ENCODE results near the gene WFDC10B.
A peak's percentile ranks its signal among the peaks of the same experiment; 100 is the strongest.
"Not testable (repeated sequence)": the region's sequence is repeated elsewhere in the genome, so short reads cannot be mapped to it uniquely, and the experiment has no call there.

WFDC10B gene

DNA sequence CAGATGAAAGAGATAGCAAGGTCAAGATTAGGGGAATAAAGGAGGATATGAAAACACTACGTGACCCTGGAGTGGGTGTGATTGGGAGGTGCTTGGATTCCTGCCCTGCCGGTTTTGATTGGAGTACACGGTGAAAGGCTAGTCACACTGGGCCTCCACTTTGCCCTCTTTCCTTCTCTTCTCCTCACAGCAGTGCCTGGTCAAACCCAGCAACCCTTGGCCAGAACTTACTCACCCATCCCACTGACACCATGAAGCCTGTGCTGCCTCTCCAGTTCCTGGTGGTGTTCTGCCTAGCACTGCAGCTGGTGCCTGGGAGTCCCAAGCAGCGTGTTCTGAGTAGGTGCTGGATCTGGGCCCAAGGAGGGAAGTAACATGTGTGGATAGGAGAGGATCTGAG is 2.9 kb downstream of the WFDC10B start, which contains the start of gene WFDC13:
TSS of gene WFDC13 (plus strand) at position 166 of the 400 bp plus-strand sequence. CDS start at position 252, 86 bp downstream.
- 68% methylated on average over 4 of the region's 4 CpGs for WGBS
- Histone ChIP-seq H3K4ac (ENCODE audit: low read depth in 1 of 2, low read length in 2 of 2) (no peak within 1 kb of the TSS), H2AK5ac (ENCODE audit: low read length, severe bottlenecking) (no peak within 1 kb of the TSS), H2BK12ac (ENCODE audit: low read length in 2 of 2) (no peak within 1 kb of the TSS), H3K36me3 (ENCODE audit: control insufficient read depth in 1 of 2, insufficient read depth in 2 of 2, low read depth in 1 of 2, low read length in 2 of 2) (no peaks in the 10 kb centered on the region), H3K4me2 (ENCODE audit: low read length, poor library complexity, severe bottlenecking) (no peak within 1 kb of the TSS), H3K14ac (ENCODE audit: low read length in 2 of 2) (no peak within 1 kb of the TSS), H3K9me3 (ENCODE audit: control insufficient read depth, low read length) (no peaks in the 10 kb centered on the region), H3K79me1 (replicated peaks; ENCODE audit: low read length, poor library complexity, severe bottlenecking) (no peaks in the 10 kb centered on the region), H3K27me3 (ENCODE audit: control insufficient read depth in 1 of 2, insufficient read depth in 1 of 2, low read length in 2 of 2) (no peaks in the 10 kb centered on the region), H3K23ac (ENCODE audit: low read length in 2 of 2) (peak within 1 kb of the TSS in 1 of 2 experiments; percentile 14), H2AFZ (ENCODE audit: low read depth, low read length) (no peak within 1 kb of the TSS), H2BK120ac (ENCODE audit: low read depth, low read length) (no peak within 1 kb of the TSS), H3K4me3 (ENCODE audit: insufficient read depth in 1 of 2, low read depth in 1 of 2, low read length in 2 of 2) (no peak within 1 kb of the TSS), H4K91ac (ENCODE audit: low read length) (no peak within 1 kb of the TSS), H3K18ac (ENCODE audit: low read depth in 1 of 2, low read length in 2 of 2) (no peak within 1 kb of the TSS), H3K27ac (ENCODE audit: low read length, poor library complexity, severe bottlenecking) (no peak within 1 kb of the TSS), H2BK5ac (ENCODE audit: low read depth, low read length, poor library complexity, severe bottlenecking) (no peak within 1 kb of the TSS), H4K8ac (ENCODE audit: low read length) (no peak within 1 kb of the TSS), H2BK15ac (ENCODE audit: low read depth, poor library complexity, severe bottlenecking) (no peak within 1 kb of the TSS), H3K9ac (ENCODE audit: low read length) (no peak within 1 kb of the TSS), H3K4me1 (ENCODE audit: control insufficient read depth, insufficient read depth, low read depth, low read length) (no peaks in the 10 kb centered on the region)
- DNase-seq: no peak

DNA sequence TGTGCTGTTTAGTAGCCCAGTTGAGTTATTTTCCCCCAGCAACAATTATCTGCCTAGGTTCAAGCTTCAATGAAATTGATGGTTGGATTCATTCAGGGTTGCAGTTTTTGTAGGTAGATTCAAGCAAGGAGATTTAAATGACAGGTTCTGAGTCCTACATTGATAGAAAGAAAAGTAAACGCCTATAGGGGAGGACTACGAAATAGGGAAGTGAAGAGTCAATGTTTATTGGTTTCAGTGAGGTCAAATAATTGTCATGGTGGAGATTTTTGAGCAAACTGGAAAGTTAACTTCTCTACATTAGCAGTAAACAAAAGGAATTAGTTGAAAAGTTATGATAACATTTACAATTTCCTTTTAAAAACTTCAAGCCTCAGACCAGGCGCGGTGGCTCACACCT is 3.7 kb downstream of the WFDC10B start:
- Histone ChIP-seq H2BK12ac (ENCODE audit: low read length in 2 of 2) (no peak overlapping the region), H3K9me3 (ENCODE audit: control insufficient read depth, low read length) (no peaks in the 10 kb centered on the region), H2AFZ (ENCODE audit: low read depth, low read length) (no peak overlapping the region), H3K27me3 (ENCODE audit: control insufficient read depth in 1 of 2, insufficient read depth in 1 of 2, low read length in 2 of 2) (no peaks in the 10 kb centered on the region), H3K18ac (ENCODE audit: low read depth in 1 of 2, low read length in 2 of 2) (no peak overlapping the region), H3K23ac (ENCODE audit: low read length in 2 of 2) (no peak overlapping the region), H3K9ac (ENCODE audit: low read length) (no peak overlapping the region), H3K4me3 (ENCODE audit: insufficient read depth in 1 of 2, low read depth in 1 of 2, low read length in 2 of 2) (no peak overlapping the region), H3K27ac (ENCODE audit: low read length, poor library complexity, severe bottlenecking) (no peak overlapping the region), H2BK120ac (ENCODE audit: low read depth, low read length) (no peak overlapping the region), H4K8ac (ENCODE audit: low read length) (no peak overlapping the region), H3K14ac (ENCODE audit: low read length in 2 of 2) (no peak overlapping the region), H2BK5ac (ENCODE audit: low read depth, low read length, poor library complexity, severe bottlenecking) (no peak overlapping the region), H3K4me1 (ENCODE audit: control insufficient read depth, insufficient read depth, low read depth, low read length) (no peaks in the 10 kb centered on the region), H3K4me2 (ENCODE audit: low read length, poor library complexity, severe bottlenecking) (no peak overlapping the region), H4K91ac (ENCODE audit: low read length) (no peak overlapping the region), H2BK15ac (ENCODE audit: low read depth, poor library complexity, severe bottlenecking) (no peak overlapping the region), H3K4ac (ENCODE audit: low read depth in 1 of 2, low read length in 2 of 2) (no peak overlapping the region), H3K79me1 (replicated peaks; ENCODE audit: low read length, poor library complexity, severe bottlenecking) (no peaks in the 10 kb centered on the region), H3K36me3 (ENCODE audit: control insufficient read depth in 1 of 2, insufficient read depth in 2 of 2, low read depth in 1 of 2, low read length in 2 of 2) (no peaks in the 10 kb centered on the region), H2AK5ac (ENCODE audit: low read length, severe bottlenecking) (no peak overlapping the region)
- 67% methylated on average over 4 of the region's 4 CpGs for WGBS
- no peak for DNase-seq

DNA sequence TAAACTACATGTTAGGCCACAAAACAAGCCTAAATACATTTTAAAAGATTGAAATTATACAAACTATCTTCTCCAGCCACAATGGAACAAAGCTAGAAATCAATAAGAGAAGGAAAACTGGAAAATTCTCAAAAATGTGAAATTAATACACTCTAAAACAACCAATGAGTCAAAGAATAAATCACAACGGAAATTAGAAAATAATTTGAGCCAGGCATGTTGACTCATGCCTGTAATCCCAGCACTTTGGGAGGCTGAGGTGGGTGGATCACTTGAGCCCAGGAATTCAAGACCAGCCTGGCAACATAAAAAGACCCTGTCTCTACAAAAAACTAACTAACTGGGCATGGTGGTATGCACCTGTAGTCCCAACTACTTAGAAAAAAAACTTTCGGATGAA is 9.3 kb downstream of the WFDC10B start:
- H3K4ac ChIP-seq (ENCODE audit: low read depth in 1 of 2, low read length in 2 of 2): no peak overlapping the region
- H3K23ac ChIP-seq (ENCODE audit: low read length in 2 of 2): no peak overlapping the region
- no peaks in the 10 kb centered on the region for H3K4me1 ChIP-seq (ENCODE audit: control insufficient read depth, insufficient read depth, low read depth, low read length)
- no peak overlapping the region for H3K9ac ChIP-seq (ENCODE audit: low read length)
- H4K8ac ChIP-seq (ENCODE audit: low read length): no peak overlapping the region
- H3K4me2 ChIP-seq (ENCODE audit: low read length, poor library complexity, severe bottlenecking): no peak overlapping the region
- H3K27ac ChIP-seq (ENCODE audit: low read length, poor library complexity, severe bottlenecking): no peak overlapping the region
- H3K14ac ChIP-seq (ENCODE audit: low read length in 2 of 2): no peak overlapping the region
- no peak overlapping the region for H2BK12ac ChIP-seq (ENCODE audit: low read length in 2 of 2)
- peaks cover 4% of the 10 kb centered on the region for H3K9me3 ChIP-seq (ENCODE audit: control insufficient read depth, low read length)
- no peak overlapping the region for H2BK120ac ChIP-seq (ENCODE audit: low read depth, low read length)
- no peak overlapping the region for H2BK5ac ChIP-seq (ENCODE audit: low read depth, low read length, poor library complexity, severe bottlenecking)
- 94% methylated on average over 1 of the region's 2 CpGs for WGBS
- no peak overlapping the region for H3K4me3 ChIP-seq (ENCODE audit: insufficient read depth in 1 of 2, low read depth in 1 of 2, low read length in 2 of 2)
- no peak overlapping the region for H2BK15ac ChIP-seq (ENCODE audit: low read depth, poor library complexity, severe bottlenecking)
- H2AFZ ChIP-seq (ENCODE audit: low read depth, low read length): no peak overlapping the region
- H3K79me1 ChIP-seq (replicated peaks; ENCODE audit: low read length, poor library complexity, severe bottlenecking): no peaks in the 10 kb centered on the region
- no peak for DNase-seq
- no peaks in the 10 kb centered on the region for H3K27me3 ChIP-seq (ENCODE audit: control insufficient read depth in 1 of 2, insufficient read depth in 1 of 2, low read length in 2 of 2)
- H3K18ac ChIP-seq (ENCODE audit: low read depth in 1 of 2, low read length in 2 of 2): no peak overlapping the region
- no peaks in the 10 kb centered on the region for H3K36me3 ChIP-seq (ENCODE audit: control insufficient read depth in 1 of 2, insufficient read depth in 2 of 2, low read depth in 1 of 2, low read length in 2 of 2)
- no peak overlapping the region for H4K91ac ChIP-seq (ENCODE audit: low read length)
- H2AK5ac ChIP-seq (ENCODE audit: low read length, severe bottlenecking): no peak overlapping the region

DNA sequence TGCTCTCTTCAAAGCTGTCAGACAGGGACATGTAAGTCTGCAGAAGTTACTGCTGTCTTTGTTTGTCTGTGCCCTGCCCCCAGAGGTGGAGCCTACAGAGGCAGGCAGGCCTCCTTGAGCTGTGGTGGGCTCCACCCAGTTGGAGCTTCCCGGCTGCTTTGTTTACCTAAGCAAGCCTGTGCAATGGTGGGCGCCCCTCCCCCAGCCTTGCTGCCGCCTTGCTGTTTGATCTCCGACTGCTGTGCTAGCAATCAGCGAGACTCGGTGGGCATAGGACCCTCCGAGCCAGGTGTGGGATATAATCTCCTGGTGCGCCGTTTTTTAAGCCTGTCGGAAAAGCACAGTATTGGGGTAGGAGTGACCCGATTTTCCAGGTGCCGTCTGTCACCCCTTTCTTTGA is 11.5 kb downstream of the WFDC10B start:
- H3K14ac ChIP-seq (ENCODE audit: low read length in 2 of 2); H4K91ac ChIP-seq (ENCODE audit: low read length); H2BK15ac ChIP-seq (ENCODE audit: low read depth, poor library complexity, severe bottlenecking); H3K27ac ChIP-seq (ENCODE audit: low read length, poor library complexity, severe bottlenecking); H3K18ac ChIP-seq (ENCODE audit: low read depth in 1 of 2, low read length in 2 of 2); H3K79me1 ChIP-seq (replicated peaks; ENCODE audit: low read length, poor library complexity, severe bottlenecking); DNase-seq; H3K4me2 ChIP-seq (ENCODE audit: low read length, poor library complexity, severe bottlenecking); H2BK12ac ChIP-seq (ENCODE audit: low read length in 2 of 2); H3K36me3 ChIP-seq (ENCODE audit: control insufficient read depth in 1 of 2, insufficient read depth in 2 of 2, low read depth in 1 of 2, low read length in 2 of 2); H2AK5ac ChIP-seq (ENCODE audit: low read length, severe bottlenecking); H2BK120ac ChIP-seq (ENCODE audit: low read depth, low read length); H3K4me1 ChIP-seq (ENCODE audit: control insufficient read depth, insufficient read depth, low read depth, low read length); H2AFZ ChIP-seq (ENCODE audit: low read depth, low read length); H3K9me3 ChIP-seq (ENCODE audit: control insufficient read depth, low read length); H4K8ac ChIP-seq (ENCODE audit: low read length); H3K9ac ChIP-seq (ENCODE audit: low read length); H3K23ac ChIP-seq (ENCODE audit: low read length in 2 of 2); H2BK5ac ChIP-seq (ENCODE audit: low read depth, low read length, poor library complexity, severe bottlenecking); H3K4ac ChIP-seq (ENCODE audit: low read depth in 1 of 2, low read length in 2 of 2); H3K4me3 ChIP-seq (ENCODE audit: insufficient read depth in 1 of 2, low read depth in 1 of 2, low read length in 2 of 2); H3K27me3 ChIP-seq (ENCODE audit: control insufficient read depth in 1 of 2, insufficient read depth in 1 of 2, low read length in 2 of 2): not testable (repeated sequence)
- WGBS: 92% methylated on average over 12 of the region's 12 CpGs

All from mesenchymal stem cell (in vitro differentiated cells and primary cell).